ENCODE data around the gene ANO8.
"Not testable (repeated sequence)": the region's sequence is repeated elsewhere in the genome, so short reads cannot be mapped to it uniquely, and the experiment has no call there.

Gene ANO8

GRCh38 chr19:17275441-17276175 is 59.0 kb downstream of the ANO8 start:
- H3K27ac ChIP-seq (ENCODE audit: low read depth, low read length): no peak overlapping the region
- no peak overlapping the region for H3K23ac ChIP-seq (ENCODE audit: low read length)
- H2AK5ac ChIP-seq (ENCODE audit: low read length): no peak overlapping the region
- no peaks in the 10 kb centered on the region for H3K79me1 ChIP-seq (ENCODE audit: low read length)
- DNase-seq: no peak
- no peak overlapping the region for H3K4me3 ChIP-seq (ENCODE audit: low read length)
- H3K4me2 ChIP-seq (ENCODE audit: low read length): no peak overlapping the region
- no peak overlapping the region for H4K5ac ChIP-seq (ENCODE audit: low read length)
- H3K36me3 ChIP-seq (ENCODE audit: control insufficient read depth, insufficient read depth, low read length): peaks cover 18% of the 10 kb centered on the region
- no peak overlapping the region for H3K4ac ChIP-seq (ENCODE audit: low read depth, low read length)
- no peak overlapping the region for H4K8ac ChIP-seq (ENCODE audit: low read depth, low read length)
- H2BK15ac ChIP-seq (replicated peaks; ENCODE audit: low read depth): no peak overlapping the region
- no peaks in the 10 kb centered on the region for H3K79me2 ChIP-seq (ENCODE audit: control insufficient read depth, insufficient read depth, low read length)
- no peaks in the 10 kb centered on the region for H3K4me1 ChIP-seq (ENCODE audit: control insufficient read depth, low read depth, low read length)
- no peak overlapping the region for H2BK120ac ChIP-seq (ENCODE audit: low read depth, low read length)
- no peak overlapping the region for H3K18ac ChIP-seq (ENCODE audit: low read length)
- H3K56ac ChIP-seq (ENCODE audit: low read length): no peak overlapping the region
- H3K9ac ChIP-seq (ENCODE audit: low read length): no peak overlapping the region
- H3K27me3 ChIP-seq (ENCODE audit: insufficient read depth, low read length, poor library complexity): no peaks in the 10 kb centered on the region
- H2BK5ac ChIP-seq (ENCODE audit: low read length): no peak overlapping the region
- WGBS (ENCODE audit: extremely low coverage, insufficient coverage, low lambda C conversion rate): no CpG with 5 or more reads among the region's 19 CpGs

DNA sequence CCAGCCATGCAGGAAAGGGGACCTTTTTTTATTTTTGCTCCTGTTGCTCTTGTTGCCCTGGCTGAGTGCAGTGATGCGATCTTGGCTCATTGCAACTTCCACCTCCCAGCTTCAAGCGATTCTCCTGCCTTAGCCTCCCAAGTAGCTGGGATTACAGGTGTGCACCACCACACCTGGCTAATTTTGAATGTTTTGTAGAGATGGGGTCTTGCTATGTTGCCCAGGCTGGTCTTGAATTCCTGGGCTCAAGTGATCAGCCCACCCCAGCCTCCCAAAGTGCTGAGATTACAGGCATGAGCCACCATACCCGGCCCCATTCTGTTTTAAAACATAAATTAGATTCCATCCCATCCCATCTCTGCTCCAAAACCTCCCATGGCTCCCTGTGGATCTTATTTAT is 59.8 kb downstream of the ANO8 start:
- not testable (repeated sequence) for H2AK5ac ChIP-seq (ENCODE audit: low read length); H3K18ac ChIP-seq (ENCODE audit: low read length); H3K56ac ChIP-seq (ENCODE audit: low read length); H3K23ac ChIP-seq (ENCODE audit: low read length); H2BK5ac ChIP-seq (ENCODE audit: low read length); H3K4ac ChIP-seq (ENCODE audit: low read depth, low read length); H3K79me2 ChIP-seq (ENCODE audit: control insufficient read depth, insufficient read depth, low read length); DNase-seq; H3K4me3 ChIP-seq (ENCODE audit: low read length); H3K9ac ChIP-seq (ENCODE audit: low read length); H4K5ac ChIP-seq (ENCODE audit: low read length); H3K4me2 ChIP-seq (ENCODE audit: low read length); H3K79me1 ChIP-seq (ENCODE audit: low read length); H4K8ac ChIP-seq (ENCODE audit: low read depth, low read length); H3K27me3 ChIP-seq (ENCODE audit: insufficient read depth, low read length, poor library complexity); H3K27ac ChIP-seq (ENCODE audit: low read depth, low read length); H2BK120ac ChIP-seq (ENCODE audit: low read depth, low read length); H2BK15ac ChIP-seq (replicated peaks; ENCODE audit: low read depth); H3K4me1 ChIP-seq (ENCODE audit: control insufficient read depth, low read depth, low read length)
- WGBS (ENCODE audit: extremely low coverage, insufficient coverage, low lambda C conversion rate): no CpG with 5 or more reads among the region's 3 CpGs
- peaks cover 18% of the 10 kb centered on the region for H3K36me3 ChIP-seq (ENCODE audit: control insufficient read depth, insufficient read depth, low read length)
